B cell (primary cell): ENCODE data around the gene ADAMTS17. TPM values are rescaled to one million over a fixed set of nuclear protein-coding genes. Genes with fewer than 3 reads are reported as not detected.

Source experiments
- ATAC-seq: fragments of 200-7000 bp; cut with Tn5 transposase; one replicate; pipeline ENCODE4 v1.10.0; 2021; ENCODE audit warnings: low read depth, mild to moderate bottlenecking, moderate number of reproducible peaks, moderate library complexity
- CTCF ChIA-PET: fragments of 350-600 bp; sonication (Branson Sonifier 250); formaldehyde crosslinking; loops from one replicate; lab custom pipeline; 2021; ENCODE audit warnings: antibody characterized with exemption, inconsistent platforms; lab: Charles Lee
- POLR2A ChIA-PET: fragments of 350-600 bp; sonication (Branson Sonifier 250); formaldehyde crosslinking; loops from one replicate; lab custom pipeline; 2021; ENCODE audit warnings: antibody characterized with exemption; lab: Charles Lee
- DNase-seq: peaks from one replicate; pipeline ENCODE4 v3.0.0; 2013
- H2AFZ ChIP-seq: 2 replicates; pipeline ENCODE4 v1.6.1; 2012; ENCODE audit warnings: mild to moderate bottlenecking, low read depth, low read length; ENCODE audit not compliant: insufficient read depth, poor library complexity, severe bottlenecking
- H3K27ac ChIP-seq, 2 donors: 1 replicate in 1 of 2; 2 replicates in 1 of 2; pipeline ENCODE4 v1.5.1; 2012 to 2013; ENCODE audit warnings: low read length in 2 of 2, mild to moderate bottlenecking in 2 of 2, moderate library complexity in 1 of 2
- H3K27me3 ChIP-seq, 4 experiments: fragments of 200-600 bp in 1 of 4; sonication (generic) in 1 of 4; replicated peaks in 1 of 4; 1 replicate in 2 of 4; 2 replicates in 2 of 4; pipeline versions ENCODE4 v1.6.1 to v1.7.0; 2013 to 2016; ENCODE audit warnings: low read length in 3 of 4, mild to moderate bottlenecking in 2 of 4, mixed read lengths in 1 of 4, moderate library complexity in 1 of 4; ENCODE audit not compliant: insufficient read depth in 4 of 4, control insufficient read depth in 3 of 4; ENCODE audit errors: control extremely low read depth in 1 of 4
- H3K36me3 ChIP-seq, 2 experiments: replicated peaks in 1 of 2; 1 replicate in 1 of 2; 2 replicates in 1 of 2; pipeline versions ENCODE4 v1.6.1 to v1.7.1; 2013; ENCODE audit warnings: low read length in 1 of 2; ENCODE audit not compliant: insufficient read depth in 2 of 2, control insufficient read depth in 1 of 2; ENCODE audit errors: control extremely low read depth in 1 of 2, extremely low read depth in 1 of 2
- H3K4me1 ChIP-seq, 2 donors: fragments of 200-600 bp in 1 of 2; sonication (generic) in 1 of 2; 1 replicate in 1 of 2; 2 replicates in 1 of 2; pipeline versions ENCODE4 v1.5.1 to v1.6.1; 2013 to 2017; ENCODE audit warnings: low read length in 2 of 2; ENCODE audit not compliant: control insufficient read depth in 2 of 2, insufficient read depth in 2 of 2
- H3K4me2 ChIP-seq: replicated peaks from 2 replicates; pipeline ENCODE3; 2012; ENCODE audit warnings: mild to moderate bottlenecking, low read depth, low read length; ENCODE audit not compliant: poor library complexity, severe bottlenecking
- H3K4me3 ChIP-seq, 5 experiments: fragments of 200-600 bp in 1 of 5; sonication (generic) in 1 of 5; 1 replicate in 3 of 5; 2 replicates in 2 of 5; pipeline versions ENCODE4 v1.5.1 to v1.7.0; 2011 to 2016; ENCODE audit warnings: low read length in 4 of 5, mild to moderate bottlenecking in 4 of 5, low read depth in 2 of 5, control low read depth in 1 of 5, moderate library complexity in 1 of 5; ENCODE audit not compliant: insufficient read depth in 1 of 5; ENCODE audit errors: control extremely low read depth in 1 of 5, extremely low read depth in 1 of 5
- H3K79me2 ChIP-seq: fragments of 200-600 bp; sonication (generic); one replicate; pipeline ENCODE4 v1.6.0; 2016; ENCODE audit warnings: low read length; ENCODE audit not compliant: control insufficient read depth, insufficient read depth
- H3K9ac ChIP-seq: fragments of 200-600 bp; sonication (generic); 2 replicates; pipeline ENCODE4 v1.6.1; 2017; ENCODE audit warnings: mild to moderate bottlenecking, low read length, moderate library complexity
- H3K9me3 ChIP-seq, 3 donors: one replicate each; pipeline versions ENCODE4 v1.6.1 to v1.7.1; 2013; ENCODE audit warnings: low read length in 2 of 3; ENCODE audit not compliant: control insufficient read depth in 2 of 3, insufficient read depth in 1 of 3; ENCODE audit errors: control extremely low read depth in 1 of 3
- H4K20me1 ChIP-seq: 2 replicates; pipeline ENCODE4 v1.6.0; 2012; ENCODE audit warnings: mild to moderate bottlenecking, low read length; ENCODE audit not compliant: insufficient read depth, control insufficient read depth, poor library complexity, severe bottlenecking
- H3K27ac Mint-ChIP-seq: one replicate; pipeline ENCODE4 v1.8.0; 2021; ENCODE audit warnings: mixed read lengths
- H3K27me3 Mint-ChIP-seq: one replicate; pipeline ENCODE4 v1.8.0; 2021; ENCODE audit warnings: mixed read lengths
- H3K4me1 Mint-ChIP-seq: one replicate; pipeline ENCODE4 v1.8.0; 2021; ENCODE audit warnings: mixed read lengths
- H3K4me3 Mint-ChIP-seq: one replicate; pipeline ENCODE4 v1.8.0; 2021; ENCODE audit warnings: mixed read lengths
- H3K9me3 Mint-ChIP-seq: one replicate; pipeline ENCODE4 v1.8.0; 2022; ENCODE audit warnings: mixed read lengths; ENCODE audit not compliant: insufficient read depth
- EZH2 ChIP-seq: IDR thresholded peaks from 2 replicates; pipeline ENCODE4 v1.6.1; 2012; ENCODE audit warnings: borderline replicate concordance, low read depth, mild to moderate bottlenecking, moderate library complexity, low read length; ENCODE audit not compliant: insufficient read depth, poor library complexity, severe bottlenecking
- WGBS: methylation state at CpG from one replicate; pipeline ENCODE4 v1.1.5; 2013; ENCODE audit warnings: missing lambda C conversion rate; ENCODE audit not compliant: insufficient coverage; 5-methylcytosine and 5-hydroxymethylcytosine counted together
- intact Hi-C: fragments of 100-400 bp; cut with micrococcal nuclease; formaldehyde crosslinking; loops from one replicate; pipeline ENCODE4 v1.10.0; 2022
- polyA plus RNA-seq: library from polyadenylated mRNA; depleted of rRNA; stranded (reverse); fragments of >200 nt; gene quantifications from 2 replicates; pipeline ENCODE4 v1.2.3, GENCODE V29; 2012
- total RNA-seq, 2 donors: library from RNA; stranded (reverse); fragments of 120-200 nt in 1 of 2; gene quantifications; 1 replicate in 1 of 2; 2 replicates in 1 of 2; pipeline versions ENCODE4 v1.2.3 to v1.2.4, GENCODE V29; 2013 to 2022
- TF ChIP-seq, protein P1 (sequence below): fragments of 200-600 bp; IDR thresholded peaks from one replicate; pipeline ENCODE4 v1.8.0; 2022; ENCODE audit warnings: antibody characterized with exemption, mild to moderate bottlenecking

Gene ADAMTS17
- total and polyA plus RNA-seq, 2 donors (not counting 1 experiment from before 2014, with no cell fraction given) = 0.10 TPM; not detected in 1

- no peak for ATAC-seq
- no peaks in the 10 kb centered on the region for H3K4me1 ChIP-seq
- no peaks in the 10 kb centered on the region for H3K79me2 ChIP-seq
- Mint-ChIP-seq H3K27ac (no peak overlapping the region), H3K9me3 (peaks cover 4% of the 10 kb centered on the region), H3K4me1 (no peaks in the 10 kb centered on the region), H3K4me3 (no peak overlapping the region), H3K27me3 (peaks cover 3% of the 10 kb centered on the region)
- H3K4me3 ChIP-seq = no peak overlapping the region
- H3K36me3 ChIP-seq = no peaks in the 10 kb centered on the region
- no peak for DNase-seq
- H4K20me1 ChIP-seq = no peaks in the 10 kb centered on the region
- H3K27ac ChIP-seq = no peak overlapping the region
- intact Hi-C loops = no loop called here
- no peaks in the 10 kb centered on the region for H3K27me3 ChIP-seq
- WGBS = 73% methylated on average over 4 of the region's 8 CpGs
- ChIA-PET POLR2A (no interaction called here), CTCF (no interaction called here)
- H3K9ac ChIP-seq = no peak overlapping the region
- H3K4me2 ChIP-seq = no peak overlapping the region
- TF ChIP-seq, protein P1, sequence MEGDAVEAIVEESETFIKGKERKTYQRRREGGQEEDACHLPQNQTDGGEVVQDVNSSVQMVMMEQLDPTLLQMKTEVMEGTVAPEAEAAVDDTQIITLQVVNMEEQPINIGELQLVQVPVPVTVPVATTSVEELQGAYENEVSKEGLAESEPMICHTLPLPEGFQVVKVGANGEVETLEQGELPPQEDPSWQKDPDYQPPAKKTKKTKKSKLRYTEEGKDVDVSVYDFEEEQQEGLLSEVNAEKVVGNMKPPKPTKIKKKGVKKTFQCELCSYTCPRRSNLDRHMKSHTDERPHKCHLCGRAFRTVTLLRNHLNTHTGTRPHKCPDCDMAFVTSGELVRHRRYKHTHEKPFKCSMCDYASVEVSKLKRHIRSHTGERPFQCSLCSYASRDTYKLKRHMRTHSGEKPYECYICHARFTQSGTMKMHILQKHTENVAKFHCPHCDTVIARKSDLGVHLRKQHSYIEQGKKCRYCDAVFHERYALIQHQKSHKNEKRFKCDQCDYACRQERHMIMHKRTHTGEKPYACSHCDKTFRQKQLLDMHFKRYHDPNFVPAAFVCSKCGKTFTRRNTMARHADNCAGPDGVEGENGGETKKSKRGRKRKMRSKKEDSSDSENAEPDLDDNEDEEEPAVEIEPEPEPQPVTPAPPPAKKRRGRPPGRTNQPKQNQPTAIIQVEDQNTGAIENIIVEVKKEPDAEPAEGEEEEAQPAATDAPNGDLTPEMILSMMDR = no peak
- no peak for TF ChIP-seq EZH2
- no peaks in the 10 kb centered on the region for H3K9me3 ChIP-seq
- no peak overlapping the region for H2AFZ ChIP-seq
These were observed 298.6 kb downstream of the ADAMTS17 start for GRCh38 chr15:100043068-100043641.

- Histone ChIP-seq H3K4me3 (no peak overlapping the region), H3K27ac (no peak overlapping the region), H3K36me3 (no peaks in the 10 kb centered on the region), H3K4me1 (no peaks in the 10 kb centered on the region), H3K79me2 (no peaks in the 10 kb centered on the region), H3K9ac (no peak overlapping the region), H2AFZ (no peak overlapping the region), H3K9me3 (no peaks in the 10 kb centered on the region), H4K20me1 (no peaks in the 10 kb centered on the region), H3K27me3 (no peaks in the 10 kb centered on the region), H3K4me2 (no peak overlapping the region)
- CTCF ChIA-PET = no interaction called here
- 79% methylated on average over 4 of the region's 5 CpGs for WGBS
- POLR2A ChIA-PET = no interaction called here
- H3K27ac Mint-ChIP-seq = no peak overlapping the region
- no peak for TF ChIP-seq EZH2
- TF ChIP-seq, protein P1 = no peak
- H3K9me3 Mint-ChIP-seq = peaks cover 4% of the 10 kb centered on the region
- ATAC-seq (no peak), DNase-seq (no peak)
- peaks cover 3% of the 10 kb centered on the region for H3K27me3 Mint-ChIP-seq
- no peaks in the 10 kb centered on the region for H3K4me1 Mint-ChIP-seq
- no peak overlapping the region for H3K4me3 Mint-ChIP-seq
- intact Hi-C loops = no loop called here
These were observed 299.2 kb downstream of the ADAMTS17 start for GRCh38 chr15:100042558-100042957.
